Activated naive CD4-positive, alpha-beta T cell treated with anti-CD3 and anti-CD28 coated beads, Interleukin-2, amount 10 ng/mL, durations not matched to agents 7 days and 5 days (primary cell): ENCODE results near the gene RGS12.

Experiments used
- CTCF ChIA-PET: fragments of 350-600 bp; sonication (Branson Sonifier 250); formaldehyde crosslinking; loops from one replicate; lab custom pipeline; 2021; ENCODE audit warnings: antibody characterized with exemption; lab: Charles Lee
- DNase-seq: peaks from one replicate; pipeline ENCODE4 v3.0.0-alpha.2; 2020
- H3K27ac Mint-ChIP-seq: one replicate; pipeline ENCODE4 v1.8.0; 2021; ENCODE audit warnings: mild to moderate bottlenecking, moderate library complexity, mixed read lengths
- H3K27me3 Mint-ChIP-seq: one replicate; pipeline ENCODE4 v1.8.0; 2021; ENCODE audit warnings: mild to moderate bottlenecking, mixed read lengths
- H3K36me3 Mint-ChIP-seq: one replicate; pipeline ENCODE4 v1.8.0; 2021; ENCODE audit warnings: mixed read lengths
- H3K4me1 Mint-ChIP-seq: one replicate; pipeline ENCODE4 v1.8.0; 2021; ENCODE audit warnings: mixed read lengths
- H3K4me3 Mint-ChIP-seq: one replicate; pipeline ENCODE4 v1.8.0; 2021; ENCODE audit warnings: mild to moderate bottlenecking, moderate library complexity, mixed read lengths
- H3K9me3 Mint-ChIP-seq: one replicate; pipeline ENCODE4 v1.8.0; 2021; ENCODE audit warnings: mixed read lengths

The RGS12 gene

DNA sequence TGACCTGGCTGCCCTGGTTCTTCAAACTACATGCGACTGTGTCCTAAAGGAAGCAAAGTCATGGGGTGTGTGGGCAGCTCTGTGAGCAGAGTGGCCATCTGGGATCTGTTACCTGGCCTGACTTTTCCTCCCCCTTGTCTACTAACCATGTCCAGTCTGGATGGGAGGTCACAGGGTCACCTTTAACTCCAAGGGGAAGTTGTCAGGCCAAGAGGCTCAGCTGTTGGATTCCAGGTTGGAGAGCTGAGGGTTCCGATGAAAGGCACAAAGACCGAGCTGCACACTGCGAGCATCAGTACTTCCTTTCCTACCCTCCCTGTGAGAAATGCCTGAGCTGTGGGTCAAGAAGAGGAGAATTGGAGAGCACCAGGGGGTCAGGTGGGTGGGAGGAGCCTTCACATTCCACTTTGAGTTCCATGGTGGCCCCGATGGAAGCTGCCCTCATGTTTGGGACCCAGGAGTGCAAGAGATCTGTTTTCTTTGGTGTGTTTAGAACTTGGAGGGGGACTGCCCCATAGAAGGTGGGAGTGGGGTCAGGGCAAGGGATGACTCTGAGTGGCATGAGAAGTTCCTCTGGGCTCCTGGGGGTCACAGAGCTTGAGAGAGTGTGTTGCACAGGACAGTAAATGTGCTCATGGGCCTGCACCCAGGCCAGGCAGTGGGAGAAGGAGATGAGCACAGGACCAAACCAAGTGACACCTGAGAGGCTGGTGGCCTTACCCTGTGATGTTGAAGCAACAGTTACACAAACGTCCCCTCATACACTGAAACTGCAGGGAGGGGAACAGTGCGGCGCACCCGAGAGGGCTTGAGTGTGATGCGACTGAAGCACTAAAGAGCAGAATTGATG is 36.2 kb downstream of the RGS12 start:
- no peak for DNase-seq
- Mint-ChIP-seq H3K27ac (no peak overlapping the region), H3K36me3 (no peaks in the 10 kb centered on the region), H3K4me3 (no peak overlapping the region), H3K27me3 (peaks cover 20% of the 10 kb centered on the region), H3K9me3 (no peaks in the 10 kb centered on the region), H3K4me1 (no peaks in the 10 kb centered on the region)
- CTCF ChIA-PET, result interaction anchor here (1.2 to 1.5 kb wide), 2 partner anchors 10 to 152 kb away, joined by 3 read pairs; no protein-coding TSS in a partner anchor

DNA sequence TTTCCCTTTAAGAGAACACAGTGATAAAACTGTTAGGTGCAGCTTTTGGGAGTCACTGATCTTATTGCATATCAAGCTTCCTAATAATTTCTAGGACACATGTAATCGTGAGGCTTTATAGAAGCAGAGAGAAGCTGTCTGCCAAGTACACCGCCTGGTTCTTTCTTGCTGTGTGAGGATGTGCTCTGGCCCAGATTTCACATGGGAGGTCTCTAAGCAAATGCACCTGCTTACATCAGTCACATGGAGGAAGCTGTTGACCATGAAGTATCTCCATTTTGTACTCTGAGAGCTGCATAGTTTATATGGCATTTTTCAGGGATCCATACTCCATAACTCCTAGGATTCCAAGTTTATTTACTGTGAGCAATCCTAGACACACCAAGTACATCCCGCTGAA is 37.1 kb downstream of the RGS12 start:
- H3K4me3 Mint-ChIP-seq, result no peak overlapping the region
- CTCF ChIA-PET, result no interaction called here

DNA sequence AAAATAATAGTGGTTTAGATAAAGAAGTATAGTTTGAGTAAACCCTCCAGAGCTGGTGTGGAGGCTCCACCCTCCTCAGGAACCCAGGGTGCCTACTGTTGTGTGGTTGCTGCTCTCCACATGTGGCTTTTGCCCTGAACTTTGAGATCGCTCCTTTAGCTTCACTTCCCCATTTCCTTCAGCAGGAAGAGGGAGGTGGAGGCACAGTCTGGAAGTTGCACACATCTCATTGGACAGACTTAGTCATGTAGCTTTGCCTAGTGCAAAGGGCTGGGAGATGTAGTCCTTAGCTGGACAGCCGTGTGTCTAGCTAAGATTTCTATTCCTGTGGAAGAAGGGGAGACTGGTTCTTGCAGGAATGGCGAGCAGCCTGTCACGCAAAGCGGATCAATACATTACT is 37.9 kb downstream of the RGS12 start:
- CTCF ChIA-PET, result no interaction called here
- no peaks in the 10 kb centered on the region for H3K9me3 Mint-ChIP-seq
- H3K36me3 Mint-ChIP-seq, result no peaks in the 10 kb centered on the region
- H3K27ac Mint-ChIP-seq, result no peak overlapping the region
- no peak for DNase-seq
- peaks cover 17% of the 10 kb centered on the region for H3K27me3 Mint-ChIP-seq
- H3K4me3 Mint-ChIP-seq, result no peak overlapping the region
- no peaks in the 10 kb centered on the region for H3K4me1 Mint-ChIP-seq

More for the DNA sequence above, 37.1 kb downstream of the RGS12 start:
- no peak overlapping the region for H3K27ac Mint-ChIP-seq
- DNase-seq, result no peak
- peaks cover 20% of the 10 kb centered on the region for H3K27me3 Mint-ChIP-seq
- no peaks in the 10 kb centered on the region for H3K9me3 Mint-ChIP-seq
- H3K36me3 Mint-ChIP-seq, result no peaks in the 10 kb centered on the region
- H3K4me1 Mint-ChIP-seq, result no peaks in the 10 kb centered on the region

DNA sequence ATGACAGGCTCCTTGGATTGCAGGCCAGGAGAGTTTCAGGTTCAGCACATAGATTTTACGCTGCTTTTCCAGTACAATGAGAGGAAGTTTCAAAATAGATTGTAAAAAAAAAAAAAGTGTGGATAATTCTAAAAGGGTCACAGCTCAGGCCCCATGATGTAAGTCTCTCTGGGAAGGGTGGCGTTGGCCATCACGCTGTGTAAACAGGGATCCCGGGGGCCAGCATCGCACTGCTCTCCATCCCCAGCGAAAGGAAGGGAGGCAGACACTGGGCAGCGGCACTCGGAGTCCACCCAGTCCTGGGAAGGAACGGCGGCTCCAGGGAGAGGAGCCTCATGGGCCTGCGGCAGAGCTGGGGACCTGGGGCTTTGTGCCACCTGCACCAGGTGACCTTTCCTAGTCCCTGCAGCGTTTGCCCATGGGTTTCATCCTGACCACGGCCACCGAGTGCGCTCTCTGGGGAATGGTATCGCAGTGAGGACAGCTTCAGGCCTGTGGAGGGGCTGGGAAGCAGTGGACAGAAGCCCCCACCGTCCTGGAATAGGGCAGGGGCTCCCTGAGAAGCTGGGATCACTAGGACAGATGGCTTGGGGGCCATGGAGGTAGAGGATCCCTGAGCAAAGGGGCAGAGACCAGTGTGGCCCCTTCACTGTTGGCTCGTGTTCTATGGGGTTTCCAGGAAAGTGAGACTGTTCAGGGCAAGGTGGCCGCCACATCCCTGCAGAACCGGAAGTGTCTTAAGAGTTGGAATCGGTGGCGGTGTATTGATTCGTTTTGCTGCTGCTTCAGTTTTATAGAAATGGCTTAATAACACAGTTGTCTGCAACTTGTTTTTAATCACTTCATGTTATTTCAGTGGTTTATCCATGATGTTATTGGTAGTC is 38.9 kb downstream of the RGS12 start:
- CTCF ChIA-PET, result no interaction called here
- Mint-ChIP-seq H3K4me3 (no peak overlapping the region), H3K27me3 (peaks cover 13% of the 10 kb centered on the region), H3K36me3 (no peaks in the 10 kb centered on the region), H3K27ac (no peak overlapping the region), H3K9me3 (no peaks in the 10 kb centered on the region), H3K4me1 (no peaks in the 10 kb centered on the region)
- no peak for DNase-seq

DNA sequence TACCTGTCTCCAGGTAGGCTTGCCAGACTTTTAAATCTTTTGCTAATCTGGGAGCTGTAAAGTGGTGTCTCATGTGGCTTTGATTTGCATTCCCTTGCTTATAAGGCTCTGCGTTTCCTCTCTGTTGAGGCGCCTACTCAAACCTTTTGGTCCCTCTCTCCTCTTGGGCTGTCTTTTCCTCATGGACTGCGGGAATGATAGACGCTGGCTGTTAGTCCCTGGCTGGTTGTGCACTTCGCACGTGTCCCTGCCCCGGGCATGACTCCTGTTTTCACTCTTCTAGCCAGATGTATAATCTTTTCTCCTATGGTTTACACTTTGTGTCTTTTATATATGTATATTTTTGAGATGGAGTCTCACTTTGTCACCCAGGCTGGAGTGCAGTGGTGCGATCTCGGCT is 39.7 kb downstream of the RGS12 start:
- CTCF ChIA-PET, result no interaction called here
- H3K36me3 Mint-ChIP-seq, result no peaks in the 10 kb centered on the region

DNA sequence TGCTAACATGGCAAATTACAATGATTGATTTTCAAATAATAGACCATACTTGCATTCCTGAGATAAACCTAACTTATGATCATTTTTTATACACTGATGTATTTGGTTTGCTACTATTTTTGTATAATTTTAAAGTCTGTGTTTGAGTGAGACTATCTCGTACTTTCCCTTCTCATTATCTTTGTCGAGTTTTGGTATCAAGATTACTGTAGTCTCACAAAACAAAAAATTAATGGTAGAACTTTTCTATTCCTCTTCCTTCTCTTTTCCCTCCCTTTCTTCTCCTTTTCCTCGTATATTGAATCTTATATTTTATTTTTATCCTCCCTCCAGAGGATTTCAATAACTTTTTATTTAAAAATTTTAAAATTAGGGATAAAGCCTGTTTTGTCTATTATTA is 41.5 kb downstream of the RGS12 start:
- no peak overlapping the region for H3K27ac Mint-ChIP-seq
- no peak for DNase-seq
- H3K27me3 Mint-ChIP-seq, result peaks cover 7% of the 10 kb centered on the region
- no peak overlapping the region for H3K4me3 Mint-ChIP-seq
- CTCF ChIA-PET, result no interaction called here
- no peaks in the 10 kb centered on the region for H3K4me1 Mint-ChIP-seq
- H3K9me3 Mint-ChIP-seq, result no peaks in the 10 kb centered on the region
- H3K36me3 Mint-ChIP-seq, result no peaks in the 10 kb centered on the region

More for the DNA sequence above, 39.7 kb downstream of the RGS12 start:
- H3K4me1 Mint-ChIP-seq, result no peaks in the 10 kb centered on the region
- no peak overlapping the region for H3K27ac Mint-ChIP-seq
- peaks cover 13% of the 10 kb centered on the region for H3K27me3 Mint-ChIP-seq
- no peak for DNase-seq
- no peaks in the 10 kb centered on the region for H3K9me3 Mint-ChIP-seq
- H3K4me3 Mint-ChIP-seq, result no peak overlapping the region

DNA sequence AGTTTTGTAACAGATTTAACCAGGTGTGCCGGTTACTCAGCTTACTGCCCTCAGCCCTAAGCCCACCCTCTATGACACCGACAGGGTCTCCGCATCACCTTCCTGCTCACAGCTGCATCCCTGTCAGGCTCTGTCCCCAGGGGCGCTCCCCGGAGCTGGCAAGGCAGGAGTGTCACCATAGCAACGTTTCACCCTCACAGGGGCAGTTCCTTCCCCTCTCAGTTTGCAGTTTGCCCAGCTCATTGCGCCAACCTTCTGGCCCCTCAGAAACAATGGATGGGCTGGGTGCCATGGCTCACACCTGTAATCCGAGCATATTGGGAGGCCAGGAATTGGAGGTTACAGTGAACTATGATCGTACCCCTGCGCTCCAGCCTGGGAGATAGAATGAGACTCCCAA is 42.6 kb downstream of the RGS12 start:
- no peak overlapping the region for H3K27ac Mint-ChIP-seq
- CTCF ChIA-PET, result no interaction called here
- peaks cover 6% of the 10 kb centered on the region for H3K27me3 Mint-ChIP-seq
- no peaks in the 10 kb centered on the region for H3K9me3 Mint-ChIP-seq
- no peak overlapping the region for H3K4me3 Mint-ChIP-seq
- no peak for DNase-seq
- no peaks in the 10 kb centered on the region for H3K36me3 Mint-ChIP-seq
- no peaks in the 10 kb centered on the region for H3K4me1 Mint-ChIP-seq

DNA sequence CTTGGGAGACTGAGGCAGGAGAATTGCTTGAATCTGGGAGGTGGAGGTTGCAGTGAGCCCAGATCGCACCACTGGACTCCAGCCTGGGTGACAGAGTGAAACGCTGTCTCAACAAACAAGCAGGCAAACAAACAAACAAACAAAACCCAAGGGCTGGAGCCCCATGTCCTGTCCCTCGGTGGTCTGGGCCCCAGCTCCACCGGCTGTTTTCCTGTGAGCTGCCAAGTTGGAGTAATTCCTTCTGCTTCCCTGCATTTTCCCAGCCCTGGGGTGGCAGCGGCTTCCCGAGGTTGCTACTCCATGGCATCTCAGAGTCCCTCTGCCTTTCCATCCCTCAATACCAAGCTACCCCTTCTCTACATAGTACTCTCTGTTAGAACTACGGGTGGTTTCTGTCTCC is 43.2 kb downstream of the RGS12 start:
- CTCF ChIA-PET, result interaction anchor here (0.5 kb wide), 1 partner anchor 60 kb away, joined by 3 read pairs; no protein-coding TSS in a partner anchor
- no peaks in the 10 kb centered on the region for H3K4me1 Mint-ChIP-seq
- H3K9me3 Mint-ChIP-seq, result no peaks in the 10 kb centered on the region
- DNase-seq, result no peak
- no peak overlapping the region for H3K4me3 Mint-ChIP-seq
- H3K27me3 Mint-ChIP-seq, result peaks cover 6% of the 10 kb centered on the region
- no peak overlapping the region for H3K27ac Mint-ChIP-seq
- H3K36me3 Mint-ChIP-seq, result no peaks in the 10 kb centered on the region

DNA sequence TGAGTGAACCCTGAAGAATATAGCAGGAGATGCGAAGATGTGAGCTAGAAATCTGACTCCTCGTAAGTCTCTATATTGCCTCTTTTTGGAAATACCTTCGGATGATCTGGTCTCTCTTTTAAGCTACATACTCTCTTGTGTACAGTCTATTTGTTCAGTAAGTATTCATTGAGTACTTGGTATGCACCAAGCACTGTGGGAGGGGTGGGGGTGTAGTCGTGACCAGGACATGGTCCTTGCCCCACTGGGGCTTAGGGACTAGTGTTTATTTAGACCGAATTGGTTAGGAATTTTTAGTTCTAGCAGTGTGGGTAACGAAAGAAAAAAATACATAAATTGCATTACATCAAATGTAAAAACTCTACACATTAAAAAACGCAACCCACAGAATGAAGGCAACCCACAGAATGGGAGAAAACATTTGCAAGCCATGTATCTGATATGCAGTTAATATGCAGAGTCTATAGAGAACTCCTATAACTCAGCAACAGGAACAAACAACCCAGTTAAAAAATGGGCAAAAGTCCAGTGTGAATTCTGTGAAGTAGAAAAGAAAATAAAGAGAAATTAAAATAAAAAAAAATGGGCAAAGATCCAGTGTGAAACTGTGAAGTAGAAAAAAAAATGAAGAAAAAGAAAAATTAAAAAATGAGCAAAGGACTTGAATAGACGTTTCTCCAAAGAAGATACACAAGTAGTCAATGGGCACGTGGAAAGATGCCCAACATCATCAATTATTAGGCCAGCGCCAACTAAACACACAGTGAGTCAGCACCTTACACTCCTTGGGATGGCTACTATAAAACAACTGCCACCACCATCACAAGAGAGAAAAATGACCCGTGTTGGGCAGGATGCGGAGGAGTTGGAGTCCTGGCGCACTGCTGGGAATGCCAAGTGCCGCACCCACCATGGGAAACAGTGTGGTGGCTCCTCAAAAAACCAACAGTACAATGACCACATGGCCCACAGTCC is 43.8 kb downstream of the RGS12 start:
- CTCF ChIA-PET, result interaction anchor here (0.5 kb wide), 1 partner anchor 61 kb away, joined by 3 read pairs; no protein-coding TSS in a partner anchor
- H3K4me1 Mint-ChIP-seq, result no peaks in the 10 kb centered on the region
- no peak overlapping the region for H3K27ac Mint-ChIP-seq
- no peaks in the 10 kb centered on the region for H3K9me3 Mint-ChIP-seq
- H3K36me3 Mint-ChIP-seq, result no peaks in the 10 kb centered on the region
- no peak overlapping the region for H3K4me3 Mint-ChIP-seq
- DNase-seq, result no peak
- H3K27me3 Mint-ChIP-seq, result peaks cover 4% of the 10 kb centered on the region

DNA sequence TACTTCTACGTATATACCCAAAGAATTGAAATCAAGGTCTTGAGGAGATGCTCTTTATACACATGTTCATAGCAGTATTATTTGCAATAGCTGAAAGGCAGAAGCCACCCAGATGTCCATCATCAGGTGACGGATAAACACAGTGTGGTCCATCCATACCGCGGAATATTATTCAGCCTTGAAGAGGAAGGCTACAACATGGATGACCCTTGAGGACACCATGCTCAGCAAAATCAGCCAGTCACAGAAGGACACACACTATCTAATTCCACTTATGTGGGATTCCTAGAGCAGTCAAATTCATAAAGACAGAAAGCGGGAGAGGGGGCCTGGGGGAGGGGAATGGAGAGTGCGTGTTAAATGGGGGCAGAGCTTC is 44.5 kb downstream of the RGS12 start:
- Mint-ChIP-seq H3K9me3 (no peaks in the 10 kb centered on the region), H3K36me3 (no peaks in the 10 kb centered on the region), H3K4me3 (no peak overlapping the region), H3K4me1 (peaks cover 7% of the 10 kb centered on the region), H3K27ac (no peak overlapping the region), H3K27me3 (no peaks in the 10 kb centered on the region)
- DNase-seq, result no peak
- CTCF ChIA-PET, result no interaction called here

DNA sequence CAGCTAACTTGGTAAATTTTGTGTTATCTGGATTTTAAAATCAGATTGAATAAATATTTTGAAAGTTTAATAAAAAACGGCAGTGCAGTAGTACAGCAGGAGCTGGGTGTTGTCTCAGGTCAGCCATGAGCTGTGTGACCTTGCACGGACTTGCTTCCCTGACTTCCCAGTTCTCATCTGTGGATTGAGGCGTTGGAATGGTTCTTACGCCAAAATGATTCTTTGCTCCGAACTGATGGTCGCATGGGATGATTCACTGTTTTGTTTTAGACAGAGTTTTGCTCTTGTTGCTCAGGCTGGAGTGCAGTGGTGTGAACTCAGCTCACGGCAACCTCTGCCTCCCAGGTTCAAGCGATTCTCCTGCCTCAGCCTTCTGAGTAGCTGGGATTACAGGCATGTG is 45.0 kb downstream of the RGS12 start:
- Mint-ChIP-seq H3K36me3 (no peaks in the 10 kb centered on the region), H3K4me3 (no peak overlapping the region), H3K4me1 (peaks cover 9% of the 10 kb centered on the region), H3K9me3 (no peaks in the 10 kb centered on the region), H3K27me3 (no peaks in the 10 kb centered on the region), H3K27ac (no peak overlapping the region)
- CTCF ChIA-PET, result no interaction called here
- DNase-seq, result no peak

DNA sequence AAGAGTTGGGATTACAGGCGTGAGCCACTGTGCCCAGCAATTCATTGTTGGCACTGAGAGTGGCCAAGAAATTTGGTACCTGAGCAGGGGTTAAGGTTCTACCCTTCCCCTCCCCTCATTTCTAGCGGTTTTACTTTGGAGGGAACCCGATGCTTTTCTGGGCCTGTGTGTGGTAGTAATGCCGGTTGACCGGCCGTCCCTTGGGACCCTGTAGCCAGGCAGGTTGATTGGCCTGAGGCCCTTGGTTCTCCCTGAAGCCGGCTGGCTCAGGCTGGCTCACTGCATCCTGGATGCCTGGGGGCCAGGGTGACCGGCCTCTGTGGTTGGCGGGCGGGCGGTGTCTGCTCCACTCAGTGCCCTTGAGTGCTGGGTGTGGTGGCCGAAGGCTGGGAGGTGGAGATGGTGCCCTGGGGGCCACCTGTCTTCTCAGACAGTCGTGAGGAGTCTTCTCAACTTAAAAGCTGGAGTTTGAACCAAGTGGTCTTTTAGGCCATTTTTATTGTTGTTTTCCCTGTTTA is 45.6 kb downstream of the RGS12 start:
- no peak for DNase-seq
- CTCF ChIA-PET, result no interaction called here
- peaks cover 9% of the 10 kb centered on the region for H3K4me1 Mint-ChIP-seq

DNA sequence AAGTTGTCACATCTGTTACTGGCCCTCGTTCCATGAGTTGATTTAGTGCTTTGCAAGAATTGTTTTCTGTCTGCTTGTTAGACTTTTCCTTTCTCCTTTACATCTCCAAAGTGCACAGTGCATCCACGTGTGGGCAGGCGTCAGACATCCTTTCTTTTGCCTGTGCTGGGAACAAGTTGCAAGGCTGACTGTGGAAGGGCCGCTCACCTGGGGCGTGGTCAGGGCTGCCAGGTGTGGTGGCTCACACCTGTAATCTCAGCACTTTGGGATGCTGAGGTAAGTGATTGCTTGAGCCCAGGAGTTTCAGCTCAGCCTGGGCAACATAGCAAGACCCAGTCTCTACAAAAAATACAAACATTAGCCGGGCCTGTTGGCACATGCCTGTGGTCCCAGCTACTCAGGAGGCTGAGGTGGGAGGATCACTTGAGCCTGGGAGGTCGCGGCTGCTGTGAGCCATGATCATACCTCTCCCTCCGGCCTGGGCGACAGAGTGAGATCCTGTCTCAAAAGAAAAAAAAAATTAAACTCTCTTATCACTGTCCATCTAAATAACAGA is 46.2 kb downstream of the RGS12 start:
- H3K27me3 Mint-ChIP-seq, result no peaks in the 10 kb centered on the region
- H3K9me3 Mint-ChIP-seq, result no peaks in the 10 kb centered on the region
- H3K36me3 Mint-ChIP-seq, result no peaks in the 10 kb centered on the region
- CTCF ChIA-PET, result no interaction called here
- H3K4me3 Mint-ChIP-seq, result no peak overlapping the region
- DNase-seq, result no peak
- H3K4me1 Mint-ChIP-seq, result peaks cover 9% of the 10 kb centered on the region
- H3K27ac Mint-ChIP-seq, result no peak overlapping the region

More for the DNA sequence above, 45.6 kb downstream of the RGS12 start:
- Mint-ChIP-seq H3K27me3 (no peaks in the 10 kb centered on the region), H3K27ac (no peak overlapping the region), H3K9me3 (no peaks in the 10 kb centered on the region), H3K4me3 (no peak overlapping the region), H3K36me3 (no peaks in the 10 kb centered on the region)
